Peyer's patch (tissue), 4 donors: Measurements from ENCODE around the gene GCC2. TPM values are rescaled to one million over a fixed set of nuclear protein-coding genes. Genes with fewer than 3 reads are reported as not detected.
"Not testable (repeated sequence)": the region's sequence is repeated elsewhere in the genome, so short reads cannot be mapped to it uniquely, and the experiment has no call there.

ENCODE experiments used
- DNase-seq, 3 donors: peaks; one replicate each; pipeline ENCODE4 v3.0.0-alpha.2; 2017 to 2019
- H3K27ac ChIP-seq, 4 donors: fragments of 200-600 bp; sonication (generic); one replicate each; pipeline ENCODE4 v1.5.1; 2016 to 2019
- H3K27me3 ChIP-seq, 2 donors: fragments of 200-600 bp; sonication (generic); one replicate each; pipeline ENCODE4 v1.5.1; 2019
- H3K36me3 ChIP-seq, 3 donors: fragments of 200-600 bp; sonication (generic); one replicate each; pipeline ENCODE4 v1.5.1; 2016 to 2019
- H3K4me1 ChIP-seq, 4 donors: fragments of 200-600 bp; sonication (generic); one replicate each; pipeline ENCODE4 v1.5.1; 2016 to 2019
- H3K4me3 ChIP-seq, 4 donors: fragments of 200-600 bp; sonication (generic); 1 replicate in 3 of 4; 2 replicates in 1 of 4; pipeline ENCODE4 v1.5.1; 2016 to 2019; ENCODE audit warnings: mild to moderate bottlenecking in 1 of 4
- H3K9me3 ChIP-seq, 4 donors: fragments of 200-600 bp; sonication (generic); one replicate each; pipeline ENCODE4 v1.5.1; 2016 to 2019; ENCODE audit warnings: mild to moderate bottlenecking in 1 of 4
- CTCF ChIP-seq, 6 experiments: fragments of 450-650 bp in 4 of 6; fragments of 200-600 bp in 2 of 6; sonication (generic) in 1 of 6; IDR thresholded peaks; one replicate each; pipeline ENCODE4 v1.5.1; 2017 to 2019; ENCODE audit warnings: antibody characterized with exemption in 6 of 6, mild to moderate bottlenecking in 3 of 6, moderate library complexity in 1 of 6
- POLR2A ChIP-seq, 2 donors: fragments of 450-650 bp; IDR thresholded peaks; one replicate each; pipeline ENCODE4 v1.5.1; 2017; ENCODE audit warnings: antibody characterized with exemption in 2 of 2, mild to moderate bottlenecking in 2 of 2, moderate library complexity in 2 of 2
- small RNA-seq, 2 donors: library from RNA; depleted of rRNA; stranded (forward); fragments of <200 nt; gene quantifications; one replicate each; pipeline ENCODE3, GENCODE V24; 2016
- total RNA-seq, 4 donors: library from RNA; depleted of rRNA; stranded (reverse); fragments of >200 nt; gene quantifications; one replicate each; pipeline ENCODE4 v1.1.0, GENCODE V29; 2016

Gene GCC2
- total RNA-seq, 4 donors from 2014 or later, result 64.6 to 164 (median 95.6) TPM

GRCh38 chr2:108552566-108552965 is 103.6 kb downstream of the GCC2 start:
- no peak for DNase-seq
- H3K36me3 ChIP-seq, result no peaks in the 10 kb centered on the region
- no peaks in the 10 kb centered on the region for H3K27me3 ChIP-seq
- H3K4me3 ChIP-seq, result no peak overlapping the region
- H3K9me3 ChIP-seq, result no peaks in the 10 kb centered on the region
- H3K4me1 ChIP-seq, result no peaks in the 10 kb centered on the region
- H3K27ac ChIP-seq, result peak overlapping the region in 2 of 4 donors; percentile 28 to 56
- no peak for TF ChIP-seq POLR2A (IDR thresholded peaks at IDR 0.05)
- no peak for TF ChIP-seq CTCF (IDR thresholded peaks at IDR 0.05)

GRCh38 chr2:108553209-108553919 is 104.4 kb downstream of the GCC2 start:
- Histone ChIP-seq H3K27ac (peak overlapping the region in 2 of 4 donors; percentile 28 to 56), H3K36me3 (no peaks in the 10 kb centered on the region), H3K4me1 (no peaks in the 10 kb centered on the region), H3K9me3 (no peaks in the 10 kb centered on the region), H3K4me3 (no peak overlapping the region), H3K27me3 (no peaks in the 10 kb centered on the region)
- no peak for DNase-seq
- TF ChIP-seq POLR2A (IDR thresholded peaks at IDR 0.05) (no peak), CTCF (IDR thresholded peaks at IDR 0.05) (no peak)

GRCh38 chr2:108554528-108554927 is 105.5 kb downstream of the GCC2 start:
- Histone ChIP-seq H3K27ac (no peak overlapping the region), H3K4me1 (no peaks in the 10 kb centered on the region), H3K4me3 (no peak overlapping the region), H3K27me3 (no peaks in the 10 kb centered on the region), H3K36me3 (no peaks in the 10 kb centered on the region), H3K9me3 (no peaks in the 10 kb centered on the region)
- TF ChIP-seq POLR2A (IDR thresholded peaks at IDR 0.05) (no peak), CTCF (IDR thresholded peaks at IDR 0.05) (no peak)
- DNase-seq, result no peak

- Histone ChIP-seq H3K4me1 (peaks cover 0 to 9% (median 0%) of the 10 kb centered on the region in 4 donors), H3K9me3 (no peaks in the 10 kb centered on the region), H3K27me3 (no peaks in the 10 kb centered on the region), H3K4me3 (no peak overlapping the region), H3K36me3 (no peaks in the 10 kb centered on the region), H3K27ac (peak overlapping the region in 1 of 4 donors; percentile 0)
- DNase-seq, result no peak
- TF ChIP-seq POLR2A (IDR thresholded peaks at IDR 0.05), result no peak
- TF ChIP-seq CTCF (IDR thresholded peaks at IDR 0.05), result no peak
Measured at GRCh38 chr2:108555572-108555971, 106.6 kb downstream of the GCC2 start.

GRCh38 chr2:108556581-108556980 is 107.6 kb downstream of the GCC2 start:
- not testable (repeated sequence) for H3K9me3 ChIP-seq, DNase-seq, H3K27ac ChIP-seq, H3K36me3 ChIP-seq, H3K4me3 ChIP-seq, H3K27me3 ChIP-seq
- peaks cover 0 to 15% (median 0%) of the 10 kb centered on the region in 4 donors for H3K4me1 ChIP-seq

Small RNA genes lying within 50 kb of the gene (small RNA-seq; reads per million reads assigned to genes)
- gene SMIM12P1, result 0 reads per million in 2 donors

Other genes starting within 250 kb of the GCC2 start
- 10 to 100 TPM in 2 of 4 donors, 1 to 10 TPM in 1, not detected in 1; 7.8 to 14.8 (median 14.7) TPM for gene SULT1C3, start 209.2 kb upstream of the GCC2 start, total RNA-seq
- 10 to 100 TPM in 2 of 4 donors, 1 to 10 TPM in 2; 1.3 to 55.3 (median 19.3) TPM for gene SULT1C2, start 160.3 kb upstream of the GCC2 start, total RNA-seq
- 1 to 10 TPM in 3 of 4 donors, not detected in 1; 1.3 to 5.8 (median 1.9) TPM for gene SULT1C4, start 71.3 kb upstream of the GCC2 start, total RNA-seq
- 10 to 100 TPM; 24.2 to 78.4 (median 39.6) TPM for gene LIMS1, start 85.3 kb downstream of the GCC2 start, total RNA-seq